HS-27A (cell line): Measurements from ENCODE around the gene ARSJ.
A peak's percentile ranks its signal among the peaks of the same experiment; 100 is the strongest.
"Not testable (repeated sequence)": the region's sequence is repeated elsewhere in the genome, so short reads cannot be mapped to it uniquely, and the experiment has no call there.

Experiments used
- DNase-seq: peaks from one replicate; pipeline ENCODE4 v3.0.0-alpha.2; 2012; ENCODE audit warnings: low read depth, missing footprints

The ARSJ gene

GRCh38 chr4:113979148-113979904 lies at the start of gene ARSJ:
Gene ARSJ, minus strand, starts transcription at chr4:113979647. Its CDS starts 813 bp downstream, at chr4:113978834.
- DNase-seq: no peak

GRCh38 chr4:114028071-114028470 lies 48.6 kb upstream of the ARSJ start:
- DNase-seq: no peak

GRCh38 chr4:114027596-114027995 lies 48.1 kb upstream of the ARSJ start:
- DNase-seq: no peak

GRCh38 chr4:114026447-114026846 lies 47.0 kb upstream of the ARSJ start:
- DNase-seq: no peak

- no peak for DNase-seq
These were observed 45.8 kb upstream of the ARSJ start for GRCh38 chr4:114025176-114025777.

GRCh38 chr4:114021451-114021850 lies 42.0 kb upstream of the ARSJ start:
- no peak for DNase-seq

GRCh38 chr4:114019969-114020358 lies 40.5 kb upstream of the ARSJ start:
- no peak for DNase-seq

- DNase-seq: no peak
These were observed 40.0 kb upstream of the ARSJ start for GRCh38 chr4:114019276-114019968.

- DNase-seq: no peak
These were observed 37.9 kb upstream of the ARSJ start for GRCh38 chr4:114017120-114017917.

GRCh38 chr4:114015444-114015899 lies 36.0 kb upstream of the ARSJ start:
- peak; percentile 88 for DNase-seq

- not testable (repeated sequence) for DNase-seq
These were observed 33.8 kb upstream of the ARSJ start for GRCh38 chr4:114013201-114013600.

GRCh38 chr4:114012749-114013148 lies 33.3 kb upstream of the ARSJ start:
- DNase-seq: no peak

- DNase-seq: peak; percentile 14
These were observed 26.4 kb upstream of the ARSJ start for GRCh38 chr4:114005569-114006442.

GRCh38 chr4:114004483-114005226 lies 25.2 kb upstream of the ARSJ start:
- DNase-seq: not testable (repeated sequence)

- DNase-seq: no peak
These were observed 19.1 kb upstream of the ARSJ start for GRCh38 chr4:113998531-113998930.

- DNase-seq: no peak
These were observed 18.6 kb upstream of the ARSJ start for GRCh38 chr4:113998079-113998478.

GRCh38 chr4:113997206-113997605 lies 17.8 kb upstream of the ARSJ start:
- DNase-seq: no peak

- no peak for DNase-seq
These were observed 17.2 kb upstream of the ARSJ start for GRCh38 chr4:113996599-113997177.

GRCh38 chr4:113993887-113994286 lies 14.4 kb upstream of the ARSJ start:
- DNase-seq: no peak

GRCh38 chr4:113990886-113991285 lies 11.4 kb upstream of the ARSJ start:
- DNase-seq: no peak
